Stimulated activated CD8-positive, alpha-beta memory T cell treated with anti-CD3 and anti-CD28 coated beads, Interleukin-4, amount 100 ng/mL, for 1 hour (primary cell): ENCODE results near the gene GJB3.
"Not testable (repeated sequence)": the region's sequence is repeated elsewhere in the genome, so short reads cannot be mapped to it uniquely, and the experiment has no call there.

ENCODE experiments used
- DNase-seq, 2 donors: peaks; one replicate each; pipeline ENCODE4 v3.0.0-alpha.2; 2020; ENCODE audit warnings: low read depth in 2 of 2, low spot score in 1 of 2

GJB3 gene

DNA sequence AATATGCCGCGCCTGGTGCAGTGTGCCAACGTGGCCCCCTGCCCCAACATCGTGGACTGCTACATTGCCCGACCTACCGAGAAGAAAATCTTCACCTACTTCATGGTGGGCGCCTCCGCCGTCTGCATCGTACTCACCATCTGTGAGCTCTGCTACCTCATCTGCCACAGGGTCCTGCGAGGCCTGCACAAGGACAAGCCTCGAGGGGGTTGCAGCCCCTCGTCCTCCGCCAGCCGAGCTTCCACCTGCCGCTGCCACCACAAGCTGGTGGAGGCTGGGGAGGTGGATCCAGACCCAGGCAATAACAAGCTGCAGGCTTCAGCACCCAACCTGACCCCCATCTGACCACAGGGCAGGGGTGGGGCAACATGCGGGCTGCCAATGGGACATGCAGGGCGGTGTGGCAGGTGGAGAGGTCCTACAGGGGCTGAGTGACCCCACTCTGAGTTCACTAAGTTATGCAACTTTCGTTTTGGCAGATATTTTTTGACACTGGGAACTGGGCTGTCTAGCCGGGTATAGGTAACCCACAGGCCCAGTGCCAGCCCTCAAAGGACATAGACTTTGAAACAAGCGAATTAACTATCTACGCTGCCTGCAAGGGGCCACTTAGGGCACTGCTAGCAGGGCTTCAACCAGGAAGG, 4.3 kb downstream of the GJB3 start:
- DNase-seq = no peak

DNA sequence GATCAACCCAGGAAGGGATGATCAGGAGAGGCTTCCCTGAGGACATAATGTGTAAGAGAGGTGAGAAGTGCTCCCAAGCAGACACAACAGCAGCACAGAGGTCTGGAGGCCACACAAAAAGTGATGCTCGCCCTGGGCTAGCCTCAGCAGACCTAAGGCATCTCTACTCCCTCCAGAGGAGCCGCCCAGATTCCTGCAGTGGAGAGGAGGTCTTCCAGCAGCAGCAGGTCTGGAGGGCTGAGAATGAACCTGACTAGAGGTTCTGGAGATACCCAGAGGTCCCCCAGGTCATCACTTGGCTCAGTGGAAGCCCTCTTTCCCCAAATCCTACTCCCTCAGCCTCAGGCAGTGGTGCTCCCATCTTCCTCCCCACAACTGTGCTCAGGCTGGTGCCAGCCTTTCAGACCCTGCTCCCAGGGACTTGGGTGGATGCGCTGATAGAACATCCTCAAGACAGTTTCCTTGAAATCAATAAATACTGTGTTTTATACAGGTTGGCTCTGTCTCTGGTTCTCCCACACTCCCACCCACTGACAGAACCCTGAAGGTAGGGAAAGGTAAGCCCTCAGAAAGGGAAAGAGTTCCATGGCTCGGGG, 5.0 kb downstream of the GJB3 start:
- no peak for DNase-seq

DNA sequence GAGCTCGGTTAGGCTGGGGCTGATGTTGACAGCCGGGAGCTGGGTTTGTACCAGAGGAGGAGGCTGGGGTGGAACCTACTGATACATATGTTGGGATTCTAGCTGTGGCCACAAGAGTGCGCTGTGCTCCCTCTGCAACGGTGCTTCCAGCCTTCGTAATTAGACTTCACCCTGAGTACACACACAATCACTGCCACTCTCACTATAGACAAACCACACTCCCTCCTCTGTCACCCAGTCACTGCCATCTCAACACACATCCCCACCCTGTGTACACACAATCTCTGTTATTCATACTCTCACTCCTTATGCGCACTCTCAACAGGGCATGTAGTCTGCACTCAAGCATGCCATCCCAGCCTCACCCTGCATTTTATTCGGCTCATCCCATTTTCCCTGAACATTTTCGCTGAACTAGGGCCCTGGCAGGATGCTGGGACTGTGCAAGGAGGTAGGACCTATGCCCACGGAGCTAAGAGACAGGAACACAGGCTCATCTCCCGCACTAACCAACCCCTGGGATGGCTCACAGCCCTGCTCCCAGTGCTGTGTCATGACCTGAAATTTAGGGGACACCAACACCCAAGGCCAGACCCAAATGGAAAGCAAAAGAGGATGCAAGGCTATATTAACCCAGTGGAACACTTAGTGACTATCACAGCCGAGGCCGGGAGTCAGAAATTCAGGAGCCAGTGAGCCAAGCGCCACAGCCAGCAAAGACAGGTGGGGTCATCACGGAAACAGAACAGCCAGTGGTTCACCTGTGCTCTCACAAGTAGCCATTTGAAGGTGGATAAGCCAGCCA, 5.7 kb downstream of the GJB3 start:
- DNase-seq = peak; percentile 9 to 31

DNA sequence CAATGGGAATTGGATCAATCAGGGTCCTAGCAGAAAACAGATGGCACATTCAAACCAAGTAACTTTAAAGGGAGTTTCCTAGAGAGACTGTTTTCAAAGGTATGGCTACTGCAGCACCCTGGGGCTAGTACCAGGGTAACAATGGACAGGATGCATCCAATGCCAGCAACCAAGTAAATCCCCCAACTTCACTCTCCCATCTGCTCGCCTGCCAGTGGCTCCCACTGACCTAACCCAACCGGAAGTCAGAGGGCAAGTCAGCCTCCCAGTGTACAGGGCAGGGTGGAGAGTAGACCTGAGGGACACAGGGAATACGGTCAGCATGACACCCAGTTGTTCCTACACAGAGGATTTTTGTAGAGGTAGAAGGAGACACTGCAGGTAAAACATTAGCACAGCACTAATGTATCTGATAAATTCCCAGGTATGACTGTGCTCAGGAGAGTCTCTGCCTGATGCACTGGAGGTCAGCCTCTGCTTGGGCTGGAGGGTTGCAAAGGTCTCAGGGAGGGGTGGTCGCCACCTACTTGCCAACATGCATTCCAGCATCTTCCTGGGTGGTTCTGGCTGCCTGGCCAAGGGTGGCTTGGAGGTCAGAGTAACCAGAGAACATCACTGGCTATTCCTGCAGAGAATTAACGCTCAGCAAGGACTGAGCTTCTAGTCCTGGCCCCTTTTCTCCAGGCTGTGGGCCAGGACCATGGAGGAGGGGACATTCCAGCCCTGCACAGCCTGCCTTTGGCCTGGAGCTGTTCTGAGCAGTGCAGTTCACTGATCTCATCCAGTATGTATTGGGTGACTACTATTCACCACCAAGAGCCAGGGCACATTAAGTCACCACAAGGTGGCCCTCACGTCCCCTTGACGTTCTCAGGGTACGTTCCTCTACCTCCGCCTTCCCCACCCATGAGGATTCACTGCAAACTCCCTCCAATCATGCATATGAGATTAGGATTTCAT, 6.7 kb downstream of the GJB3 start:
- no peak for DNase-seq

DNA sequence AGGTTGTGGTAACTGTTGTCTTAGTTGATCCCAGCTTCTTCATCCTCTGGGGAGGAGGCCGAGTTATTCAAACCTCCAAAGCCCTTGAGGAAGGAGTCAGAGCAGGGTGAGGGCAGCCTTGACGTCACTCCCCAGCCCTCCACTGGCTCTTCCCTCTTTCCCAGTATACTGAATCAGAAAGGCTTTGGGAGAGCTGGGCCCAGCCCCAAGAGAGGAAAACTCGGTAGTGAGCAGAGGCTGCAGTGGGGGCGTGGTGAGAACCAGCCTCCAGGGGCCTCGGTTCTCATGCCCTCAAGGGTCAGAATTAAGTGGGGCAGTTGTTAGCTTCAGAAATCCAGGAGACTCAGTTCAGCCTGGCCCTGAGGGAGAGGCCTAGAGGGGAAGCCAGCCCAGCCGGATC, 10.0 kb downstream of the GJB3 start:
- no peak for DNase-seq

DNA sequence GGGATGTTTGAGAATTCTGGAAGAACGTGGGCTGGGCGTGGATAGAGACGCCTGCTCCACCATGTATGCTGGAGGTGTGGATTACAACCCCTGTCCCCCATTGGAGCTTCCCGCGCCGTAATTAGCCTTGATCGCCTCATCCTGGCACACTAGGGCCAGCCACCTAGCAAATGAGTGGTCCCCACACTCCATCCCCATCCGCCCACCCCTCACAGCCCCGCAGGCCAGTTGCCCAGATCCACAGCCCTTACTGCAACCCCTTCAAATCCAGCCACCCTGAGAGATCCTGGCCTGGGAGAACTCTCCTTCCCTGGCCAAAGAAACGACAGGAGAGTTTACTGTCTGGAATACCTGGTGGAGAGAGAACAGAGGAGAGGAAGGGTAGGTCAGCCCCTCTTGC, 11.4 kb downstream of the GJB3 start:
- DNase-seq = no peak

DNA sequence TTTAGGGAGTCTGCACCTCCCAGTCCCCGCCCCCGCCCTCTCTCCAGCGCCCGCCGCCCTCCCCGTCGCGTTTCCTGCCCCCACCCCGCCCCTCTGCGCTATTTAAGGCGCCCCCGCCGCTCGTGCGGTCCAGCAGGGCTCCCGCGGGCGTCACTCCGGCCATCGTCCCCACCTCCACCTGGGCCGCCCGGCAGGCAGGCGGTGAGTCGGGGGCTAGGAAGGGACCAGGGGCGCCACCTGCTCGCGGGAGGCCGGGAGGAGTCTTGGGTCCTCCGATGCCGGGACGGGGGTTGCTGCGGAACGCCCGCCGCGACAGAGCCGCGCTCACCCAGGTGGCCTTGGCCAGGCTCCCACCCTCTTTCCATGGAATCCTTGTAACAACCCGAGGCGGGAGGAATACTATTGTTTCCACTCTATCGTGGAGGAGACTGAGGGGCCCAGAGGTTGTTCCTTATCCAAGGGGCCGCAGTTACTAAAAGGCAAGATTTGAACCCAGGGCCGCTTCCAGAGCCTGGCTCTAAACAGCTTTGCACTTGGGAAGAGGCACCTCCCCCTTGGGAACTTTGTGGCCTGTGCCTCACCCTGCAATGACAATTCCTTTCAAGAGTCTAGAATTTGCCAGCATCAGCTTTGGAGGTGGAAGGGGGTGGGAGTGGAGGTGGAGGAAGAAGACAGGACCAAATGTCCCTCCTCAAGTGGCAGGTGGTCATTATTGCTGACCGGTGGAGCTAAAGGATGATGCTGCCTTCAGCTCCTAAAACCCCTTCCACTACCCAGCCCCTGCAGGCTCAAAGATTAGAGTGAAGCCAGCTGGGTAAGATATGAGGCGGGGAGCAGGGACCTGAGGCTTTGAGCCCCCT, 12.1 kb downstream of the GJB3 start, which contains the start of gene GJA4:
Gene GJA4, plus strand, starts transcription at position 132 of the 860 bp plus-strand sequence. CDS start 1,215 bp downstream, outside the sequence.
- no peak for DNase-seq

DNA sequence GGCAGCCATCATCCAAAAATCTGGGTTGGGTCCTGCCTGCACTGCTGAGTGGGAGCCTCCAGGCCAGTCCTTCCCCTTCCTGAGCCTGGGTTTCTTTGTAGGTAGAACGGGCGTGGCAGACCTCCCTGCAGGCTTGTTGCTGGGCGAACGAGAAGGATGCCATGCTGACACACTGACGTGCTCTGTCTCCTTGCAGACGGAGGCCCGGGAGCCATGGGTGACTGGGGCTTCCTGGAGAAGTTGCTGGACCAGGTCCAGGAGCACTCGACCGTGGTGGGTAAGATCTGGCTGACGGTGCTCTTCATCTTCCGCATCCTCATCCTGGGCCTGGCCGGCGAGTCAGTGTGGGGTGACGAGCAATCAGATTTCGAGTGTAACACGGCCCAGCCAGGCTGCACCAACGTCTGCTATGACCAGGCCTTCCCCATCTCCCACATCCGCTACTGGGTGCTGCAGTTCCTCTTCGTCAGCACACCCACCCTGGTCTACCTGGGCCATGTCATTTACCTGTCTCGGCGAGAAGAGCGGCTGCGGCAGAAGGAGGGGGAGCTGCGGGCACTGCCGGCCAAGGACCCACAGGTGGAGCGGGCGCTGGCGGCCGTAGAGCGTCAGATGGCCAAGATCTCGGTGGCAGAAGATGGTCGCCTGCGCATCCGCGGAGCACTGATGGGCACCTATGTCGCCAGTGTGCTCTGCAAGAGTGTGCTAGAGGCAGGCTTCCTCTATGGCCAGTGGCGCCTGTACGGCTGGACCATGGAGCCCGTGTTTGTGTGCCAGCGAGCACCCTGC, 13.2 kb downstream of the GJB3 start:
- no peak for DNase-seq

DNA sequence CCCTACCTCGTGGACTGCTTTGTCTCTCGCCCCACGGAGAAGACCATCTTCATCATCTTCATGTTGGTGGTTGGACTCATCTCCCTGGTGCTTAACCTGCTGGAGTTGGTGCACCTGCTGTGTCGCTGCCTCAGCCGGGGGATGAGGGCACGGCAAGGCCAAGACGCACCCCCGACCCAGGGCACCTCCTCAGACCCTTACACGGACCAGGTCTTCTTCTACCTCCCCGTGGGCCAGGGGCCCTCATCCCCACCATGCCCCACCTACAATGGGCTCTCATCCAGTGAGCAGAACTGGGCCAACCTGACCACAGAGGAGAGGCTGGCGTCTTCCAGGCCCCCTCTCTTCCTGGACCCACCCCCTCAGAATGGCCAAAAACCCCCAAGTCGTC, 13.8 kb downstream of the GJB3 start:
- DNase-seq = no peak

DNA sequence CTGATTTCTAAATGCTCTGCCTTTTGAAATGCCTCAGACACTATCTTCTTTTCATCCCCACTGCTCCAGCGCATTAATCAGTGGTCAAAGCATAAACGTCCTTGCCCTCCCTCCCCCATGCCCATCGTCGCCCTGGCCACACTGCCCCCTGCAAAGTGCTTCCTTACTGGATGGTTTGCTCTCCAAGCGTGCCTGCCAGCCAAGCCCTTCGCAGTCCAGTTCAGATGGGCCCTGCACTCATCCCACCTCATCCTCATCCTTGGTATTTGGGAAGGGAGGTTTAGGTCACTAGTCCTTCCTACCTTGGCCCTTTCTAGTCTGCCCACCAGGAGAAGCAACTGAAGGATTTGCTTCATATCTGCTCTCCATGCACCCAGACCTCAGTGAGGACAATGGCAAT, 14.9 kb downstream of the GJB3 start:
- DNase-seq = no peak

DNA sequence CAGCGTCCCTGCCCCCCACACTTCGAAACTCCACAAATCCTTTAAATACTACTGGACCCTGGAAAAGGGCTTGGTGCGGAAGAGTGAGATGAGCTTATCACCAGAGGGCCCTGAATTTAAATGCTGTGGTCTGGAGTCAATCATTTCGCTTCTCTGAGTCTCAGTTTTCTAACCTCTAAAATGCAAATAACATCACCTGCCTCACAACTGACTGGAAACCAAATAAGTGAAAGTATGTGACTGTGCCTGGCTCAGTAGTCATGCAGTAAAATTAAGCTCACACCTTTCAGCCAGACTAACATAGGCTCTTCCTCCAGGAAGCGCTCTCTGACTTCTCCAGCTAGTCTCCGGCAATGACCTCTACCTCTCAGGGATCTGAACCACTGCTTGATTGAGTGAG, 16.0 kb downstream of the GJB3 start:
- DNase-seq = no peak

DNA sequence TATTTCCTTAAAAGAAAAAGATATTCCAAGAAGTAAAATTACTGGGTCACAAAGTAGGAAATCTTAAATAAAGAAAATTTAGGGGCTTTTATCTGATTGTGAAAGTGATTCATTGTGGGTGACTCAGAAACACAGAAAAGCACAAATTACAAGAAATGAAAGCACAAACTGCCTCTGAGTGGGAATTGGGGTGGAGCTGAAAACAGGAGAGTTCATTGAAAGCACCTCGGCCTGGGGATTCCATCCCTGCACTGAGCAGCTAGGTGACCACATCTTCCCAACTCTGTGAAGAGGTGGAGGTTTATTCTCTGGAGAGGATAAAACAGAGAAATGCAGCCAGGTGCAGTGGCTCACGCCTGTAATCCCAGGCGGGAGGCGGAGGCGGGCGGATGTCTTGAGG, 19.2 kb downstream of the GJB3 start:
- no peak for DNase-seq

DNA sequence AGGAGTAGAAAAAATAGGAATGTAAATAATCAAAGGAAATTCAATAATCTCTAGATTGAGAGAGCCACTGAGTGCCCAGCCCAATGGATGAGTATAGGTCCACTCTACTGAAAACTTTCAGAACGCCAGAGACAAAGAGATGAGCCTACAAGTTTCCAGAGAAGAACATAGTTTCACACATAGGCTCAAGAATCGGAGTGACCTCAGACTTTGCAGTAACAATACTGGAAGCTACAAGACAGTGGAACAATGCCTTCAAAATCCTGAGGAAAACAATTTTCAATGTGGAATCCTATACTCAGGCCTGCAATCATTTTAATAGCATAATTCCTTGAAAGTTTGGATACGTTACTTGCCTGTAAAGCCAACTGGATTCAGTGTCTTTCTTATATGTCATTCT, 22.8 kb downstream of the GJB3 start:
- no peak for DNase-seq

DNA sequence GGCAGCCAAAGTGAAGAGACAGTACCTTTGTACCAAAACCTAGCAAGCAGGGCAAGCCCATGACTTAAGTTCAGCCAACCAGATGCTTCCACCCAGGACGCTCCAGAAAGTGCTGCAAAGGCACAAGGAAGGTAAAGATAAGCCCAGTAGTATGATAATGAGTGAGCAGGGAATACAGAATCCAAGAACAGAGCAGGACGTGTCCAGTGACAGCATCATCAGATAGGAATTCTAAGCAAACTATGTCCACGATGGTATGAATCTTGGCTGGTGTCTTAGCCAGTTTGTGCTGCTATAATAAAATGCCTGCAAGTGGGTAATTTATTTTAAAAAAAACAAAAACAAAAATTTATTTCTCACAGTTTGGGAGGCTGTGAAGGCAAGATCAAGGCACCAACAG, 25.4 kb downstream of the GJB3 start:
- no peak for DNase-seq

DNA sequence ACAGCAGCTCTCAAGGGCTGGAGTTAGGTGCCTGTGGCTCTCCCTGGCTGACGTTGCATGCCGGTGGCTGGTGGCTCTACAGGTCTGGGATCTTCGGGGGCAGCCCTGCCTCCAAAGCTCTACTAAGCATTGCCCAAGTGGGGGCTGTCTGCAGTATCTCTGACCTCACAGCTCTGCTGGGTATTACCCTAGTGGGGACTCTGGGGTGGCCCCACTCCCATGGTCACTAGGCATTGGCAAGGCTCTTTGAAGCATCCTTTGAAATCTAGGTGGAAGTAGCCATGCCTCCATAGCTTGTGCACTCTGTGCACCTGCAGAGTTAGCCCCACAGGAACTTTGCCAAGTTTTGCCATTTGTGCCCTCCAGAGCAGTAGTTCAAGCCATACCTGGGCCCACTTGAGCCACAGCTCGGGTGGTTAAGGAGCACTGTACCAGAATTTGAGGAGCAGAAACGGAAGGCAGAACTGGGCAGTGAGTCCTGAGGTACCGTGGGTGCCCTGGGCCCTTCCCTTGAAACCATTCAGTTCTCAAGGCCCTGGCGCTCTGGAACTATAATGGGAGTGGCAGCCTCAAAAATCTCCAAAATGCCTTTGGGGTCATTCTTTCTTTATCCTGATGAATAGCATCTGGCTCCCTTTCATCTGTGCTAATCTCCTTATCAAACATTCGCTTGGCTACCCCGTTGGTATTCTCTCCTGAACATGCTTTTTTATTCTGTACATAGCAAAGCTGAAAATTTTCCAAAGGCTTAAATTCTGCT, 27.2 kb downstream of the GJB3 start:
- DNase-seq = no peak

DNA sequence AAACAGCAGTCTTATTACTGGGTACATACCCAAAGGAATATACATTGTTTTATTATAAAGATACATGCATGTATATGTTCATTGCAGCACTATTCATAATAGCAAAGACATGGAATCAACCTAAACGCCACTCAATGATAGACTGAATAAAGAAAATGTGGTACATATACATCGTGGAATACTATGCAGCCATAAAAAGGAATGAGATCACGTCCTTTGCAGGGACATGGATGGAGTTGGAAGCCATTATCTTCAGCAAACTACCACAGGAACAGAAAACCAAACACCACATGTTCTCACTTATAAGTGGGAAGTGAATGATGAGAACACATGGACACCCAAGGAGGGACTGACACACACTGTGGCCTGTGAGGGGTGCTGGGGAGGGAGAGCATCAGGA, 29.8 kb downstream of the GJB3 start:
- not testable (repeated sequence) for DNase-seq

DNA sequence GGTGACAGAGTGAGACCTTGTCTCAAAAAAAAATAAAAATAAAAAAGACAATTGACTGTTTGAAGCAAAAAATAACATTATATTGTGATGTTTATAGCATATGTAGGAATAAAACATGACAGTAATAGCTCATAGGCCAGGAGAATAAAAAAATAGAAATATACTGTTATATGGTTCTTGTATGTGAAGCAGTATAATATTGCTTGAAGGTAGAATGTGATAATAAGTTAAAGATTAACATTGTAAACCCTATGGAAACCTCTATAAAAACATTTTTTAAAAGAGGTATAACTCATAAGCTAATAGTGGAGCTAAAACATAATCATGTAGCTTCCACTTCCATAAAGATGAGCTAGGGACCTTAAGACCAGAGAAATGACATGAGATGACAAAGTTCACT, 35.3 kb downstream of the GJB3 start:
- DNase-seq = no peak

DNA sequence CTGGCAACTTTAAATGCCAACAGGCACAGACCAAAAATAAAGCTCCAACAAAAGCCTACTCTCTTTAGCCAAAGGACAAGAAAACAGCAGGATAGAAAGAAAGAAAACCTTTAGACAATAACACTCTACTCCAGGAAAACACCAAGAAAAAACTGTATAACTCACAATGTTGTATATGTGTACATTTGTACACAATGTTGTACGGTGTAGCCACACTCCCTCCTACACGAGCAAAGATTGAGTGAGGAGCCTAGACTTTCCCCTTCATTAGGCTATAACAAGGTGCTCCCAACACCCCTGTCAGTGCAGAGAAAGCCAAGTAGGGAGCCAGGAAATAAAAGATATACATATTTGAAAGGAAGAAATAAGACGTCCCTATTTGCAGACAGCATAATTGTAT, 35.8 kb downstream of the GJB3 start:
- DNase-seq = no peak

DNA sequence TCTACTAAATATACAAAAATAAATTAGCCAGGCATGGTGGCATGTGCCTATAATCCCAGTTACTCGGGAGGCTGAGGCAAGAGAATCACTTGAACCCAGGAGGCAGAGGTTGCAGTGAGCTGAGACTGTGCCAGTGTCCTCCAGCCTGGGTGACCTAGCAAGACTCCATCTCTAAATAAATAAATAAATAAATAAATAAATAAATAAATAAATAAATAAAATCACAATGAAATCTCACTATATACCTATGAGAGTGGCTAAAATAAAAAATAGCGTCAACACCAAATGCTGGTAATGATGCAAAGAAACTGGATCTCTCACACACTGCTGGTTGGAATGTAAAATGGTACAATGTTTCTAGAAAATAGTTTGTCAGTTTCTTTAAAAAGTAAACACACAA, 37.8 kb downstream of the GJB3 start:
- DNase-seq = not testable (repeated sequence)
